ENCODE measurements around the gene IGF2R. TPM values are rescaled to one million over a fixed set of nuclear protein-coding genes. Genes with fewer than 3 reads are reported as not detected.
A peak's percentile ranks its signal among the peaks of the same experiment; 100 is the strongest.

Gene IGF2R
- total RNA-seq, 1 experiment from 2014 or later, result 31.5 TPM

GRCh38 chr6:159935065-159935464 is 33.8 kb upstream of the IGF2R start:
- Histone ChIP-seq H3K4me1 (ENCODE audit: insufficient read depth, low read length) (peaks cover 7% of the 10 kb centered on the region; the same call in 1 of the 2 replicates), H3K9ac (ENCODE audit: low read length) (no peak overlapping the region), H3K27ac (ENCODE audit: low read length) (no peak overlapping the region), H4K20me1 (ENCODE audit: low read length) (no peaks in the 10 kb centered on the region), H3K9me2 (replicated peaks; ENCODE audit: low read length) (no peaks in the 10 kb centered on the region), H3K4me3 (ENCODE audit: low read length) (no peak overlapping the region), H3K27me3 (ENCODE audit: low read length) (no peaks in the 10 kb centered on the region), H3K4me2 (ENCODE audit: low read length) (no peak overlapping the region), H3K9me3 (ENCODE audit: low read length) (no peaks in the 10 kb centered on the region), H2AFZ (ENCODE audit: low read length) (no peak overlapping the region), H3K36me3 (ENCODE audit: low read depth, low read length) (no peaks in the 10 kb centered on the region), H3F3A (ENCODE audit: low read length, unreplicated experiment) (no peaks in the 10 kb centered on the region), H3K79me2 (ENCODE audit: low read length) (no peaks in the 10 kb centered on the region)
- intact Hi-C loops (cut with micrococcal nuclease), result no loop called here
- POLR2A ChIA-PET (ENCODE audit: unreplicated experiment), result no interaction called here
- TF ChIP-seq EZH2 (IDR thresholded peaks at IDR 0.05; ENCODE audit: low read length, unreplicated experiment) (no peak), EZH2phosphoT487 (IDR thresholded peaks at IDR 0.05; ENCODE audit: borderline replicate concordance, low read length) (no peak), CTCF (conservative IDR thresholded peaks at IDR 0.05; ENCODE audit: low read depth, low read length) (no peak)
- ATAC-seq (peak; percentile 49), DNase-seq (peak; percentile 9)
- BruUV-seq (replicated peaks), result no TSS peak
- CTCF ChIA-PET, result no interaction called here

- intact Hi-C loops (cut with micrococcal nuclease), result no loop called here
- peak; percentile 7 for DNase-seq
- no peak overlapping the region for H2AFZ ChIP-seq (ENCODE audit: low read length)
These were observed 33.2 kb upstream of the IGF2R start for GRCh38 chr6:159935633-159936032.

More at GRCh38 chr6:159935633-159936032, 33.2 kb upstream of the IGF2R start:
- Histone ChIP-seq H3K4me2 (ENCODE audit: low read length) (no peak overlapping the region), H3K79me2 (ENCODE audit: low read length) (no peaks in the 10 kb centered on the region), H3K9me2 (replicated peaks; ENCODE audit: low read length) (no peaks in the 10 kb centered on the region), H3K36me3 (ENCODE audit: low read depth, low read length) (no peaks in the 10 kb centered on the region), H4K20me1 (ENCODE audit: low read length) (no peaks in the 10 kb centered on the region), H3F3A (ENCODE audit: low read length, unreplicated experiment) (no peaks in the 10 kb centered on the region), H3K9me3 (ENCODE audit: low read length) (no peaks in the 10 kb centered on the region), H3K4me3 (ENCODE audit: low read length) (no peak overlapping the region), H3K9ac (ENCODE audit: low read length) (no peak overlapping the region), H3K27me3 (ENCODE audit: low read length) (no peaks in the 10 kb centered on the region), H3K27ac (ENCODE audit: low read length) (no peak overlapping the region), H3K4me1 (ENCODE audit: insufficient read depth, low read length) (peaks cover 7% of the 10 kb centered on the region; the same call in 1 of the 2 replicates)
- no TSS peak for BruUV-seq (replicated peaks)
- ChIA-PET POLR2A (ENCODE audit: unreplicated experiment) (no interaction called here), CTCF (no interaction called here)
- TF ChIP-seq CTCF (conservative IDR thresholded peaks at IDR 0.05; ENCODE audit: low read depth, low read length), result no peak
- no peak for TF ChIP-seq EZH2phosphoT487 (IDR thresholded peaks at IDR 0.05; ENCODE audit: borderline replicate concordance, low read length)
- no peak for TF ChIP-seq EZH2 (IDR thresholded peaks at IDR 0.05; ENCODE audit: low read length, unreplicated experiment)
- ATAC-seq, result no peak
